HEK293 (cell line): ENCODE measurements around the gene SS18.

Source experiments
- HOXA7 ChIP-seq: sonication (generic); formaldehyde crosslinking; IDR thresholded peaks from 2 replicates; pipeline ENCODE4 v1.8.1; 2022; ENCODE audit warnings: missing genetic modification reagents, borderline replicate concordance
- OVOL3 ChIP-seq: fragments of 450-650 bp; formaldehyde crosslinking; IDR thresholded peaks from 2 replicates; pipeline ENCODE4 v1.5.1; 2016; ENCODE audit warnings: missing biosample characterization, missing genetic modification characterization
- PRDM4 ChIP-seq: fragments of 450-650 bp; formaldehyde crosslinking; IDR thresholded peaks from 2 replicates; pipeline ENCODE4 v1.5.1; 2017; ENCODE audit warnings: missing biosample characterization, missing genetic modification characterization
- YY1 ChIP-seq: fragments of 450-650 bp; formaldehyde crosslinking; IDR thresholded peaks from 2 replicates; pipeline ENCODE4 v1.5.1; 2018; ENCODE audit warnings: missing biosample characterization, missing genetic modification characterization
- ZBTB49 ChIP-seq: fragments of 450-650 bp; formaldehyde crosslinking; IDR thresholded peaks from 2 replicates; pipeline ENCODE4 v1.5.1; 2016; ENCODE audit warnings: missing biosample characterization, missing genetic modification characterization, low read depth
- ZBTB7A ChIP-seq: fragments of 450-650 bp; formaldehyde crosslinking; IDR thresholded peaks from 2 replicates; pipeline ENCODE4 v1.5.1; 2016; ENCODE audit warnings: low read depth, missing biosample characterization, missing genetic modification characterization
- ZNF544 ChIP-seq: fragments of 450-650 bp; formaldehyde crosslinking; IDR thresholded peaks from 2 replicates; pipeline ENCODE4 v1.5.0; 2017; ENCODE audit warnings: missing biosample characterization, missing genetic modification characterization
- TF ChIP-seq, protein P1 (sequence below): fragments of 450-650 bp; formaldehyde crosslinking; IDR thresholded peaks from 2 replicates; pipeline ENCODE4 v1.5.1; 2016; ENCODE audit warnings: missing biosample characterization, missing genetic modification characterization
- TF ChIP-seq, protein P2 (sequence below): fragments of 450-650 bp; formaldehyde crosslinking; IDR thresholded peaks from 2 replicates; pipeline ENCODE4 v1.5.1; 2016; ENCODE audit warnings: missing biosample characterization, missing genetic modification characterization

- TF ChIP-seq ZBTB7A (tag by site-specific recombination) (no peak), OVOL3 (tag by site-specific recombination) (no peak), HOXA7 (CRISPR knock-in tag) (no peak), PRDM4 (tag by site-specific recombination) (no peak), ZNF544 (tag by site-specific recombination) (no peak), ZBTB49 (tag by site-specific recombination) (no peak), YY1 (tag by site-specific recombination) (no peak)
- TF ChIP-seq, protein P1, sequence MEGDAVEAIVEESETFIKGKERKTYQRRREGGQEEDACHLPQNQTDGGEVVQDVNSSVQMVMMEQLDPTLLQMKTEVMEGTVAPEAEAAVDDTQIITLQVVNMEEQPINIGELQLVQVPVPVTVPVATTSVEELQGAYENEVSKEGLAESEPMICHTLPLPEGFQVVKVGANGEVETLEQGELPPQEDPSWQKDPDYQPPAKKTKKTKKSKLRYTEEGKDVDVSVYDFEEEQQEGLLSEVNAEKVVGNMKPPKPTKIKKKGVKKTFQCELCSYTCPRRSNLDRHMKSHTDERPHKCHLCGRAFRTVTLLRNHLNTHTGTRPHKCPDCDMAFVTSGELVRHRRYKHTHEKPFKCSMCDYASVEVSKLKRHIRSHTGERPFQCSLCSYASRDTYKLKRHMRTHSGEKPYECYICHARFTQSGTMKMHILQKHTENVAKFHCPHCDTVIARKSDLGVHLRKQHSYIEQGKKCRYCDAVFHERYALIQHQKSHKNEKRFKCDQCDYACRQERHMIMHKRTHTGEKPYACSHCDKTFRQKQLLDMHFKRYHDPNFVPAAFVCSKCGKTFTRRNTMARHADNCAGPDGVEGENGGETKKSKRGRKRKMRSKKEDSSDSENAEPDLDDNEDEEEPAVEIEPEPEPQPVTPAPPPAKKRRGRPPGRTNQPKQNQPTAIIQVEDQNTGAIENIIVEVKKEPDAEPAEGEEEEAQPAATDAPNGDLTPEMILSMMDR (tag by site-specific recombination), result no peak
- TF ChIP-seq, protein P2, sequence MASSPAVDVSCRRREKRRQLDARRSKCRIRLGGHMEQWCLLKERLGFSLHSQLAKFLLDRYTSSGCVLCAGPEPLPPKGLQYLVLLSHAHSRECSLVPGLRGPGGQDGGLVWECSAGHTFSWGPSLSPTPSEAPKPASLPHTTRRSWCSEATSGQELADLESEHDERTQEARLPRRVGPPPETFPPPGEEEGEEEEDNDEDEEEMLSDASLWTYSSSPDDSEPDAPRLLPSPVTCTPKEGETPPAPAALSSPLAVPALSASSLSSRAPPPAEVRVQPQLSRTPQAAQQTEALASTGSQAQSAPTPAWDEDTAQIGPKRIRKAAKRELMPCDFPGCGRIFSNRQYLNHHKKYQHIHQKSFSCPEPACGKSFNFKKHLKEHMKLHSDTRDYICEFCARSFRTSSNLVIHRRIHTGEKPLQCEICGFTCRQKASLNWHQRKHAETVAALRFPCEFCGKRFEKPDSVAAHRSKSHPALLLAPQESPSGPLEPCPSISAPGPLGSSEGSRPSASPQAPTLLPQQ (tag by site-specific recombination), result no peak
These were observed 104.6 kb downstream of the SS18 start for GRCh38 chr18:25985707-25986394.
